HS-27A (cell line): ENCODE results near the gene UNC13C.
"Not testable (repeated sequence)": the region's sequence is repeated elsewhere in the genome, so short reads cannot be mapped to it uniquely, and the experiment has no call there.

Experiments
- DNase-seq: peaks from one replicate; pipeline ENCODE4 v3.0.0-alpha.2; 2012; ENCODE audit warnings: low read depth, missing footprints

The UNC13C gene

DNA sequence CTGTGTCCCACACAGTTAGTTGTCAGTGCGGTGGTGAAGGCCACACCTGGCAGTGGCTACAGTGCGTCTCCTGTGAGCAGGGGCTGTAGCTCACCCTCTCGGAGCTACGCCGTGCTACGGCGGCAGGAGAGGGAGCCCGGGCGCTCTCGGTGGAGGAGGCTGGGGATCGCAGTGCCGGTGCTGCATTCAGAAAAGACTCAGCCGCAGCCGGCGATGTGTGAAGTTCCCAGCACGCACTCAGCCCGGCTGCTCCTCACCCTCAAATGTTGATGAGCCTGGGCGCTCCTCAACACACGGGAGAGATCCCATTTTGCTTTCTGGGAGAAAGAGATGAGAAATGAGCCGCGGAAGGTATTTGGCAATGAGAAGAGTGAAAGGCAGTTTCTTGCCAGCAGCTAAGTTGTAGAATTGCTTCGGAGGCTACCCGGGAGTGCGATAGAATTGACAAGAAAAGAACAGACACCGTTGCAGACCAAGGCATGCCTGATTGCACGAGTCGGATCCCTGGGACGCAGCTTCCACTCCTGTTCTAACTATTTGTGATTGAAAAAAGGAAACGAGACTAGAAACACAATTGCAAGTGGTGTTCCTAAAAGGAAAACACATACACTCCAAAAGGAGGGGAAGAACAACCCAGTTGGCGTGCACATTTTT is at the start of gene UNC13C:
Gene UNC13C, plus strand, starts transcription at position 189 of the 654 bp plus-strand sequence. CDS start 34,463 bp downstream, outside the sequence.
- DNase-seq, result no peak

DNA sequence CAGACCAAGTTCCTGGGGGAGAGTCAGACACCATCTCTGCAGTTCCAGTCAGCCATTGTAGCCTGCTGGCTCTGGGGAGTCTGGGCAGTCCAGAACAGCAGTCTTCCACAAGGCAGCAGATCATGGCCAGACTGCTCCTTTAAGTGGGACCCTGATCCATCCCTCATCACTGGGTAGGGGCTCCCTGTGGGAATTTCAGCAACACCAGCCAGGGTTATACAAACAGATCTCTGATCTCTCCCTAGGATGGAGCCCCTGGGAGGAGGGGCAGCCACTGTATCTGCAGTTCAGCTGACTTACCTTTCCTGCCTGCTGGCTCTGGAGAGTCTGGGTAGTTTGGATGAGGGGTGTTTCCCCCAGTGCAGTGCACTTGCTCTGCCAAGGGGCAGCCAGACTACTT is 42.1 kb upstream of the UNC13C start:
- no peak for DNase-seq

DNA sequence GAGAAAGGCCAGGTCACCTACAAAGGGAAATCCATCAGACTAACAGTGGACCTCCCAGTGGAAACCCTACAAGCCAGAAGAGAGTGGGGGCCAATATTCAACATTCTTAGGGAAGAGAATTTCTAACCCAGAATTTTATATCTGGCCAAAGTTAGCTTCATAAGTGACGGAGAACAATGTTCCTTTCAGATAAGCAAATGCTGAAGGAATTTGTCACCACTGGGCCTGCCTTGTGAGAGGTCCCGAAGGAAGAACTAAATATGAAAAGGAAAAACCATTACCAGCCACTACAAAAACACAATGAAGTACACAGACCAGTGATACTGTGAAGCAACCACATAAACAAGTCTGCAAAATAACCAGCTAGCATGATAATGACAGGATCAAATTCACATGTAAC is 40.6 kb upstream of the UNC13C start:
- not testable (repeated sequence) for DNase-seq

DNA sequence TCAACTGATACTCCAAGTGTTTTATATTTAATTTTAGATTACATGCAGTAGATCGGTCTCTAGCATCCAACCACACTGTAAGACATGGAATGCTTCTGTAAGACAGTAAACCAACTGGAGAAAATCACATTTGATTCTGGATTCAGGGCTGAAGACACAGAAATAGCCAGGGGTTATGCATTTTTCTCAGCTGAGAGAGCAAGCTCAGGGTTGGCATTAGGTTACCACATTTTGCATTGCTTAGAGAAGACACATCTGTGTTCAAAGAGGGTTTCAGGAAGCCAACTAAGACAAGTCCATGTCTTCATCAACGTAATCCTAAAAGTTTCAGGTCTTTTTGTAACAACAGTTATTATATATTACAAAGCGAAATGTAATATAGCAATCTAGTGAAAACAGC is 27.7 kb upstream of the UNC13C start:
- DNase-seq, result no peak

DNA sequence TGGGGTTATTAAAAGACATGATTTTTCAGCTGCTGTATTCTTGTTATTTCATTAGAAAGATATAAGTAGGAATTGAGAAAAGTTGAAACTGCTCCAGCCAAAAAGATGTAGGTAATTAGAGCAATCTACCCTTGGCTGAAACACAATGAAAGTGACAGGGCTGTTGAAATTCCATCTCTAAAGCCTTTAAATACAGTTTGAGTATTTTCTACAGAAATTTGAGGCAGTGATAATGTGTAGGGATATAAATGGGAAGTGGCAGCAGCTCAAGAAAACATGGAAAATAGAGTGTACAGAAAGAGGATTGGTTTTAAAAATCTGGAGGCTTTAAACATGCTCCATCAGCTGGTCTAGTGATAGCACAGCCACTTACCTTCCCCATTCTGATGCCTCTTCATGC is 22.8 kb upstream of the UNC13C start:
- no peak for DNase-seq

DNA sequence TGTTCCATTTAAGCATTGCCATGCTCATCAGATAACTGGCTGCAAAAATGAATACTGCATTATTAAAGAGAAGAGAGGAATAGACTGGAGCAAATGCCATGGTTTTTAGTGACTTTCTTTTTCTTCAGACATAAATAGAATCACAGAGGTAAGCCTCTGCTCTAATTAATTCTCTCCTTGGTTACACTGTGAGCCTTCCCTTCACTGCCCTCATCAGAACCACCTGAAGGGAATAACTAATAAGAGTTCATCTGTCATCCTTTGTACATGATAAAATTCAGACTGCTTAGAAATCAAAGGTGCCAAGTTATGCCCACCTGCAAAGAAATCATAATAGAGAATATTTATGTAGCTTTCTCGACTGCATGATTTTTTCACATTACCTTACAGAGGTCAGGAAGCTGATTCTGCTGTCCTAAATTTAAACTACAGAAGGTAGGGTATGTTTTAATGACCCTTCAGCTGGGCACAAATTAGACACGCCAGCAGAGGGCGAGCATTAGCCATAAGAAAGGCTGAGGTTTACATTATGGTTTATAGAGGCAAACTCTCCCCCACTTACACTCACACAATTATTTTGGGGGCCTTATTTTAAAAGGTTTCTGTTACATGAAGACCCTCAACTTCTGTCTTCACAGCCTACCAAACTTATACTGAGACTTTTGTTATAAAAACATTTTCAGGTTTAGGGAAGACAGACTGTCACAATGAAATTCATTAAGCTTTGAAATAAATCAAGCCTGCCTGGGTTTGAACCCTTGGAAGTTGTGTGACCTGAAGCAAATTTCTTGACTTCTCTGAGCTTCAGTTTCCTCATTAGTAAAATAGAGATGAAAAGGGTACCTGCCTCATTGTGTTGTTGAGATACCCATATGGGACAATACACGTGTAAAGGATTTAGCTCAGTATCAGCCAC is 15.3 kb upstream of the UNC13C start:
- no peak for DNase-seq

DNA sequence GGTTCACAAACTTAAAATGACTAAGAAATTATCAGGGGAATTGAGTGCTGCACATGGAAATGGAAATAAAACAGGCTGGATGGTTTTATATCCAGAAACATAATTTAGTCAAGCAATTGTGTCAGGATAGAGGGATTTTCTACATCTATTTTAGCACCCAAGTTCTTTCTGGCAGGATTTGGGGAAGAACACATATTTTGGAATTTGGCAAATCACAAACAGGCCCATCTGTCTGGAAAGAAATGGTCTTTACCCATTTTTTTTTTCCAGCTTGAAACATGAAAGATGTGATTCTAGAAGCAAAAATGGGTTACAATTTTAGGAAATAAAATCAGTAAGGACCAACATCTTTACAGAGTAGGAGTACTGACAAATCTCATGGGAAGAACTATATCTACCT is 14.4 kb upstream of the UNC13C start:
- no peak for DNase-seq

DNA sequence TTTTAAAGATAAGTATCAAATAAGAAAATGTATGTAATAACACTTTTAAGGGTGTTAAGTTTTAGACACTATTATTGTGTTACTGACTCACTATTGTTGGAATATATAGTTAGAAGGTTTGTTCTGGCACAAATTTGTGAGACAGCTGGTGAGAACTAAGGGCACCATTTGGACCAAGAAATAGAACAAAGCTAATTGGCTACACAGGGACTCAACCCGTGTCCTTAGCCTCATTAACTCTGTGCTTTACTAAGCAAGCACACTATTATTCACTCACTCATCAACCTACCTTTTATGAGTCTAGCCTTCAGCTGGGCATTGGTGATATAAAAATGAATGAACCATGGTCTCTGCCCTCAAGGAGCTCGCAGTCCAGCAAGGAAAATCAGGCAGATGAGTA is 4.1 kb upstream of the UNC13C start:
- no peak for DNase-seq

DNA sequence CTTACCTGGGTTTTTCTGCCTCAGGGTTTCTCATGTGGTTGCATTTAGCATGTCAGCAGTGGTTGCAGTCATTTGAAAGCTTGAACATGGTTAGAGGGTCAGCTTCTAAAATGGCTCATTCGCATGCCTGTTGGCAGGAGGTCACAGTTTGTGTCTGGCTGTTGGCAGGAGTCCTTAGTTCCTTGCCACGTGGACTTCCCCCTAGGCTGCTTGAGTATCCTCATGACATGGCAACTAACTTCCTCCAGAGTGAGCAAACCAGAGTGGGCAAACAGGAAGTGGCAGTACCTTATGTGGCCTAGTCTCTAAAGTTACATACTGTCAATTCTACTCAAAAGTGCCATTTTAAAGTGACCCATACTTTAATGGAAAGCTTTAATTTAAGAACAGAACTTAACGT is 3.4 kb upstream of the UNC13C start:
- DNase-seq, result no peak

DNA sequence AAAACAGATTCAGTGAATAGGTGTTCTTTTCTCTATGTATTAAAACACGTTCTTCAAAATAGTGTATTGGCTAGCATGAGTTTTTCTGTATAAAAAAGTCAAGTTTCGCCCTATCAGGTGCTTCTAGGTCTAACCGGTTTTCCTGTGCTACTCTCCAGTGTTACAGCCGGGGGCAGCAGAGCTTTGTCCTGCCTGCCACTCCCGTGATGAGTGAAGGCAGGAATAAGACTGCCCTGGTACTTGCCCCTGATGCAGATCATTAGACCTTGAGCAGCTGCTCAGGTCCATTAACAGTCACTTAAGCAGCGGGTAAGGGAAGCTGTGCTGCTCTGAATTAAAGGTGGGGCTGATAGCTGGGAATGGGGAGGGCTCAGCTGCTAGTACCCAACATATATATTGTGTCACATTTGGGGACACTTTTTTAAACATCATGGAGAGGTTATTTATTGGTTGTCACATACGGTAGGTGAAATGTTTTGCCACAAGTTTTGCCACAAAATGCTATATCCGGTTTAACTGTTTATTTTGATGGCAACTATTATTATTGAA is 1.3 kb upstream of the UNC13C start:
- no peak for DNase-seq

DNA sequence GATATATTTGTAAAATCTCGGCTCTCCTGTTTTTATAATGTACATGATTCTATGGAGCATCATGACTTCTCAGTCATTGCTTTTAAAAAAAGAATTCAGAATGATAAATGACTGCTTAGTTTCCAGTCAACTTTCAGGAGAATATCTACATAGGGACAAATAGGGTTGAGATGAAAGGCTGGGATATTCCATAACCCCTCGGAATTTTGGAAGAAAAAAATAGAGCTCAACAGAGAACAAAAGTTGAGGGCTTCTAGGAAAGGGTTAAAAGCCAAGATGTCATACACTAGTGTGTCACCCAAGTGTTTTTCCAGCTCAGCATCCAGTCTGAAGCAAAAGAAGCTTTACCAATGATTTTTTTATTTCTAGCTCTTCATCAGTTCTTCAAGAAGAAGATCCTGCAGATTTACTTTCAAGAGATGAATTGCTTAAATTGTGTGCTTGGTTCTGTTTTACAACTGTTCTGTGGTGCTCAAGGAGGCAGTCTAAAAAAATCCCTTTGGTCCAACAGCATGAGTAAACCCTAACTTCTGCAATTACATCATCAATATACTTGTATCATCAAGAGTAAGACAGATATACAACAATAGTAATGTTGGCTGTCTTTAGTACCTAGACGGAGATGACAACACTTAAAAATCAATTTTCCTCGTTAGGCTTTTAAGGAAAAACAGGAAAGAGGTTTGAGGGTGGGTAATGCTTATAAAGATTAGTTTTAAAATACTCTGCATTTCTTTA is 979 bp downstream of the UNC13C start:
- DNase-seq, result no peak

DNA sequence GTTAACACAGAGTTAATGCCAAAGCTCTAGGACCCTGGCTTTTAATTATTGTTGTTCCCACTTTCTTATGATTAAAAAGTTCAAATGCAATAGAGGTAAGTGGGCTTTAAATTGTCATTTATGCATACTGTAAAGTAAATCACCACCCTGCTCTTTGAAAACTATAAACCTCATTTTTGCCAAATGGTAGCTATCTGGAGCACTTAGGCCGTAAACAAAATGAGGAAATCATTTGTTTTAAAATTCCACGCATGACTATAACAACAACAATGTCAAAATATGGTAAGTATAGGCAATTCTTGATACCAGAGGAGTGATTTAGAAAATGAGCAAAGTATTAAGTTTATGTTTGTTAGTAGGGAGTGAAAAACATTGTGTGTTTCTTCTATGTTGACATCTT is 1.8 kb downstream of the UNC13C start:
- no peak for DNase-seq

DNA sequence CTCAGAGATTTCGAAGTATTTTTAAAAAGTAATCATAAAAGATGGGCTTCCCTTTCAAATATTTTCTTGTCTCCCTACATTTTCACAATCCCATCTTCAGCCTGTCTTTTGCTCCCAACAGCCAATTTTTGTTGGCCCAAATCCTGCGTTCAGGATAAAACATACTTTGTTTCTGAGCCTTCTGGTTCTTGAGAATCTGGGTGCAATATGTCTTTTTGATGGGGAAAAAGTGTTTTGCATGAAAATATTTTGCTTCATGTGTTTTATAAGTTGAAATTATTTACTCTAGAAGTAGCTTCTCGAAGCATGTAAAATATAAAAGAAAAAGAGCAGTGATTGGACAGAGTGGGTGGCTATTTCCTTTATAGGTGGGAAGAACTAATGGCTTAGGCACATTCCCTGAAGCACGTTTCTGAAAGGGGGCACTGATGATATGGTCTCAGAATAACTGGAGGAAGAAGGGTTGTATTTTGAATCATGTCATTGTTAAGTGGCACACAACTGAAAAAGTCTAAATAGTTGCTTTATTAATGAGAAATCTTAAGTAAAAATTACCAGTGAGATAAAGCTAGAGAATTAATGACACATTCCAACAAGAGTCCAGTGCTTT is 3.9 kb downstream of the UNC13C start:
- DNase-seq, result no peak

DNA sequence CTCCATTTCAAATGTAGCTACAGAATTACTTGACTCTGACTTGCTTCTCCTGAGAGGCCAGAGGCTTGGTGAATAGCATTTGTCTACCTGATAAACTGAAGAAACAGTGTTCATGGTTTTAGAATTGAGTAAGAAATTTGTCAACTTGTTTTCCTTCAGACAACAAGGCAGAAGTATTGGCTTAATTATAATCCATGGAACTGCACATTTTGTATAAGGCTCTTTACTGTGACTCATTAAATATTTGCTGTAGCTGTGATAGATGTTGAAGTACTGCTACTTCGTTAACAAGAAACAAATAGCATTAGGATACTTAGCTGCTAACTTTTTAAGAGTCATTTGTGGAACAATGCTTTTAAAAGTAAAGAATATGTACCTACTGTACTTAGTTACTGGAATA is 4.6 kb downstream of the UNC13C start:
- DNase-seq, result no peak

DNA sequence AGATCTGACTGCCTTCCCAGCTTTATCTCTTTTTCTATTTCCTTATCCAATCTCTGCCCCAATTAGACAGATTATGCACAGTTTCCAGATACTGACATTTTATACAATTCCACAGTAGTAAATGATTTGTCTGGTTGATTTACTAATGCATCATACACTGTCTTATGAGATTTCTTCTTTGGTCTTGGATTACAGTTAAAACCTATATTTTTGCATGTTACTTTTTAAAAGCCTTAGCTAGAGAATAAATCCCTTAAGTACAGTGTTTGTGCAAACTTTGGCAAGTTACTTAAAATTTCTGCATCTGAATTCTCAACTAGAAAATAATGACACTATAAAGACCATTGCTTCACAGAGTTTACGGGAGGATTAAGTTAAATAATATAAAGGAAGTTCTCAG is 6.0 kb downstream of the UNC13C start:
- DNase-seq, result no peak

DNA sequence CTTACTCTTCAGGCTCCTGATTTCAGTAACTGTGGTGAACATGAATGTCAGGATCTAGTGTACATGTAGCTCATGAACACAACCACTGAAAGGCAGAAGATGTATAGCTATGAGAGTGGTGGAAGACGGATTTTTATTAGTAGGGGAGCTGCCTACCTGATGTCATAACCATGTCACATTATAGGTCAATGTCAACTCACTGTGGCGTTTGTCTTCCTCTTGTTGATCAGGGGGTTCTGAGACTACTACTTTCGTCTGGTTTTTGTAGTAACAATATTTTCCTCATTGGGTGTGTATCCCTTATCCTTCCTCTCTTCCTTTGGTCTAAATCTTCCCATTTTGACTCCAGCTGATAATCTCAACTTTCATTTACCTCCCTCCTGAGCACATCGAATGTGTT is 7.3 kb downstream of the UNC13C start:
- no peak for DNase-seq

DNA sequence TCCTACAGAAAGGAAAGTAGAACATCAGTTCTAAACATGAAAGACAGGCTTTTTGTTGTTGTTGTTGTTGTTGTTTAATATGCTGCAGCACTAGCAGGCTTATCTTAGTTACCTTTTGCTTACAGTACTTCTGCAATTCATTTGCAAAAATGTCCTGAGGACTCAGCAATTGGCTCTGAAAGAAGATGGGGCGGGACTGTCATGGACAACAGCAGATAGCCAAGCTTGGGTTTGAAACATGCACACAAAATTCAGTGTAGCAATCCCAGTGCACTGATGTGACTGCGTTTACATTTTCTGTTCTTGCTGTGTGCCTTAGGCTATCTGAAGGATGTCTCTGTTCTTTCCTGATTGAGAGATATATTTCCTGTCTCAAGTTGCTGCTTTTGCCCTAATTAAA is 9.2 kb downstream of the UNC13C start:
- no peak for DNase-seq

DNA sequence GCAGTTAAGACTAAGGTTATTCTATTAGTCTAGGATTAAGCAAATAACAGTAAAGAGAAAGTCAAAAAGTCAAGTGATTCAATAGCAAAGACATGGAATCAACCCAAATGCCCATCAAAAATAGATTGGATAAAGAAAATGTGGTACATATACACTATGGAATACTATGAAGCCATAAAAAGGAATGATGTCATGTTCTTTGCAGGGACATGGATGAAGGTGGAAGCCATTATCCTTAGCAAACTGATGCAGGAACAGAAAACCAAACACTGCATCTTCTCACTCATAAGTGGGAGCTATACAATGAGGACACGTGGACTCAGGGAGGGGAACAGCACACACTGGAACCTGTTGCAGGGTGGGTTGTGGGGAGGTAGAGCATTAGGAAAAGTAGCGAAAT is 29.0 kb downstream of the UNC13C start:
- DNase-seq, result no peak

DNA sequence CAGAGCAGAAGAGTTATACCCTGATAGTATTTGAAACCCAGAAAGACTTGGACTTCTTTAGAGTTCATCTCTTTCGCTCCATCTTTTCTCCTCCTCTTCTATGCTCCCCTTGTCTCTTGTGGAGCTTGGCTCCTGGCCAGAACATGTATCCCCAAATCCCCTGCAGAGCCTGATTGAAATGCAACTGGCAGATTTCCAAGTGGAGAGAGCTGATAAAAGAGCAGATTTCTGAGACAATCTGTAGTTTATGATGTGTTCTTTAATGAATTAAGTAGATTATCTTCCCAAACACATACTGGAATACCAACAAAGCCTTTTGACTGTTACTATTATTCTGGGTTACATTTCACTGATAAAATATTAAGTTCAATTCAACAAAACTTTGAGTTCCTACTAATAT is 33.4 kb downstream of the UNC13C start:
- DNase-seq, result no peak

DNA sequence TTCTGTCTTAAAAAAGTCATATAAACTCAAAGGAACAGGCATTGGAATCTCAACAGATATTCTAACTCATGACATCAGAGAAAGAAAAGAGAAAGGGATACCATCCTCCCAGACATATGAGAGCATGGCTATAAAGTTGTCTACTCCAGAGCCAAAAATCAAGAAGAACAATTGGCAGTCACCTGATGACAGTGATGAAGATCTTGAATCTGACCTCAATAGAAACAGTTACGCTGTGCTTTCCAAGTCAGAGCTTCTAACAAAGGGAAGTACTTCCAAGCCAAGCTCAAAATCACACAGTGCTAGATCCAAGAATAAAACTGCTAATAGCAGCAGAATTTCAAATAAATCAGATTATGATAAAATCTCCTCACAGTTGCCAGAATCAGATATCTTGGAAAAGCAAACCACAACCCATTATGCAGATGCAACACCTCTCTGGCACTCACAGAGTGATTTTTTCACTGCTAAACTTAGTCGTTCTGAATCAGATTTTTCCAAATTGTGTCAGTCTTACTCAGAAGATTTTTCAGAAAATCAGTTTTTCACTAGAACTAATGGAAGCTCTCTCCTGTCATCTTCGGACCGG is 35.9 kb downstream of the UNC13C start:
- DNase-seq, result no peak

DNA sequence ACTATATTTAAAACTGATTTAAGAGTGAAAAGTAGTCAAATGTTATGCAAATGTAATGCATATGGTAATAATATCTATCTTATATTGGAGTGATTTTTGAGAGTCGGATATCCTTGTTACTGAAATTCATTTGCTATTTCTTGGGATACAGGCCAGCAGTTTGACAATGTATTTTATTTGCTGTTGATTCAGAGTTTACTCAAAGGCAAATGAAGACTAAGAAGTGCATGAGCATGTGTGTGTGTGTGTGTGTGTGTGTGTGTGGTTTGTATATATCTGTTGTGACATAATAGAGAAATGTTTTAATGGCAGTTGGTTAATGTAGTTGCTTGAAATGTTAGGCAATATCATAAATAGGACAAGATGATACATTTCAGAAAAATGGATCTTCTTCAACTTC is 39.0 kb downstream of the UNC13C start:
- no peak for DNase-seq

DNA sequence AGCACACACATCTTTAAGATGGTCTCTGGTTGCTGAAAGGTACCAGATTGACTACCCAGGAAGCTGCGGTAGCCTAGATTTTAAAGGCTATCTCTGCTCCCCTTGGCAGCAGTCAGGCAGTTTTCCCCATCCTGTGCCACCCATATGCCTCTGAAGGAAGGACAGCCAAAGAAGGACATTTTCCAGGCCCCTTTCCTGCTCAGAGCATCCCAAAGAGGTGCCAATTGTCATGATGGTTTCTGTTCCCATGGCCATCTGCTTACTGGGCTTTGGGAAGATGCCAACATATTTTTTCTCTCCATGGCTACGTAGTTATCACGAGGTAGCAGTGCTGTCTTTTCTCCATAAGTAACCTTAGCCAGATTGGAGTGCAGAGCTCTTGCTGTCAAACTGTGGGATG is 39.7 kb downstream of the UNC13C start:
- no peak for DNase-seq
